ENCODE results near the gene LHFPL6.

Gene LHFPL6

GRCh38 chr13:39566216-39566869 is 36.6 kb downstream of the LHFPL6 start:
- no peak overlapping the region for H3K9ac ChIP-seq (ENCODE audit: low read length)
- TF ChIP-seq CTCF (IDR thresholded peaks at IDR 0.05; ENCODE audit: low read length) (no peak), EZH2 (IDR thresholded peaks at IDR 0.05; ENCODE audit: borderline replicate concordance, low read length) (no peak)
- no peaks in the 10 kb centered on the region for H3K4me1 ChIP-seq (ENCODE audit: insufficient read depth, low read length, severe bottlenecking)
- no peaks in the 10 kb centered on the region for H3K27me3 ChIP-seq (ENCODE audit: insufficient read depth, low read length)
- H3K36me3 ChIP-seq (ENCODE audit: insufficient read depth, low read length), result no peaks in the 10 kb centered on the region
- H3K9me2 ChIP-seq (ENCODE audit: low read depth, low read length), result no peaks in the 10 kb centered on the region
- H3K4me2 ChIP-seq (ENCODE audit: low read length), result no peak overlapping the region
- no peaks in the 10 kb centered on the region for H3K79me2 ChIP-seq (ENCODE audit: insufficient read depth, low read length)
- no peaks in the 10 kb centered on the region for H4K20me1 ChIP-seq (ENCODE audit: insufficient read depth, low read length)
- H2AFZ ChIP-seq (ENCODE audit: low read length), result no peak overlapping the region
- H3K9me3 ChIP-seq (ENCODE audit: low read length), result no peaks in the 10 kb centered on the region
- H3K27ac ChIP-seq (ENCODE audit: low read depth, low read length, poor library complexity, severe bottlenecking), result no peak overlapping the region
- H3F3A ChIP-seq (ENCODE audit: insufficient read depth, low read length), result no peaks in the 10 kb centered on the region
- no peak overlapping the region for H3K4me3 ChIP-seq (ENCODE audit: low read depth, low read length, poor library complexity, severe bottlenecking)

- H3K9ac ChIP-seq (ENCODE audit: low read length), result no peak overlapping the region
Observed at GRCh38 chr13:39565036-39565949, 37.7 kb downstream of the LHFPL6 start.

GRCh38 chr13:39563470-39563735 is 39.6 kb downstream of the LHFPL6 start:
- Histone ChIP-seq H3K4me2 (ENCODE audit: low read length) (no peak overlapping the region), H2AFZ (ENCODE audit: low read length) (no peak overlapping the region), H3K4me3 (ENCODE audit: low read depth, low read length, poor library complexity, severe bottlenecking) (no peak overlapping the region), H3K9ac (ENCODE audit: low read length) (no peak overlapping the region), H3K27ac (ENCODE audit: low read depth, low read length, poor library complexity, severe bottlenecking) (no peak overlapping the region), H4K20me1 (ENCODE audit: insufficient read depth, low read length) (no peaks in the 10 kb centered on the region), H3K36me3 (ENCODE audit: insufficient read depth, low read length) (no peaks in the 10 kb centered on the region), H3K9me2 (ENCODE audit: low read depth, low read length) (no peaks in the 10 kb centered on the region), H3K27me3 (ENCODE audit: insufficient read depth, low read length) (no peaks in the 10 kb centered on the region), H3K4me1 (ENCODE audit: insufficient read depth, low read length, severe bottlenecking) (no peaks in the 10 kb centered on the region), H3F3A (ENCODE audit: insufficient read depth, low read length) (no peaks in the 10 kb centered on the region), H3K79me2 (ENCODE audit: insufficient read depth, low read length) (no peaks in the 10 kb centered on the region), H3K9me3 (ENCODE audit: low read length) (no peaks in the 10 kb centered on the region)
- no peak for TF ChIP-seq EZH2 (IDR thresholded peaks at IDR 0.05; ENCODE audit: borderline replicate concordance, low read length)
- no peak for TF ChIP-seq CTCF (IDR thresholded peaks at IDR 0.05; ENCODE audit: low read length)

More at GRCh38 chr13:39565036-39565949, 37.7 kb downstream of the LHFPL6 start:
- TF ChIP-seq CTCF (IDR thresholded peaks at IDR 0.05; ENCODE audit: low read length), result no peak
- TF ChIP-seq EZH2 (IDR thresholded peaks at IDR 0.05; ENCODE audit: borderline replicate concordance, low read length), result no peak
- no peaks in the 10 kb centered on the region for H3K36me3 ChIP-seq (ENCODE audit: insufficient read depth, low read length)
- H3K4me3 ChIP-seq (ENCODE audit: low read depth, low read length, poor library complexity, severe bottlenecking), result no peak overlapping the region
- H3K9me2 ChIP-seq (ENCODE audit: low read depth, low read length), result no peaks in the 10 kb centered on the region
- H3K9me3 ChIP-seq (ENCODE audit: low read length), result no peaks in the 10 kb centered on the region
- H3K4me1 ChIP-seq (ENCODE audit: insufficient read depth, low read length, severe bottlenecking), result no peaks in the 10 kb centered on the region
- H3K27me3 ChIP-seq (ENCODE audit: insufficient read depth, low read length), result no peaks in the 10 kb centered on the region
- no peak overlapping the region for H2AFZ ChIP-seq (ENCODE audit: low read length)
- H3F3A ChIP-seq (ENCODE audit: insufficient read depth, low read length), result no peaks in the 10 kb centered on the region
- H3K4me2 ChIP-seq (ENCODE audit: low read length), result no peak overlapping the region
- H4K20me1 ChIP-seq (ENCODE audit: insufficient read depth, low read length), result no peaks in the 10 kb centered on the region
- H3K27ac ChIP-seq (ENCODE audit: low read depth, low read length, poor library complexity, severe bottlenecking), result no peak overlapping the region
- no peaks in the 10 kb centered on the region for H3K79me2 ChIP-seq (ENCODE audit: insufficient read depth, low read length)

Measured in OCI-LY1 (cell line).